ENCODE results near the gene PLD3. TPM values are rescaled to one million over a fixed set of nuclear protein-coding genes. Genes with fewer than 3 reads are reported as not detected.
"Not testable (repeated sequence)": the region's sequence is repeated elsewhere in the genome, so short reads cannot be mapped to it uniquely, and the experiment has no call there.

The PLD3 gene
- total RNA-seq, 4 donors from 2014 or later, result 237 to 302 (median 266) TPM

DNA sequence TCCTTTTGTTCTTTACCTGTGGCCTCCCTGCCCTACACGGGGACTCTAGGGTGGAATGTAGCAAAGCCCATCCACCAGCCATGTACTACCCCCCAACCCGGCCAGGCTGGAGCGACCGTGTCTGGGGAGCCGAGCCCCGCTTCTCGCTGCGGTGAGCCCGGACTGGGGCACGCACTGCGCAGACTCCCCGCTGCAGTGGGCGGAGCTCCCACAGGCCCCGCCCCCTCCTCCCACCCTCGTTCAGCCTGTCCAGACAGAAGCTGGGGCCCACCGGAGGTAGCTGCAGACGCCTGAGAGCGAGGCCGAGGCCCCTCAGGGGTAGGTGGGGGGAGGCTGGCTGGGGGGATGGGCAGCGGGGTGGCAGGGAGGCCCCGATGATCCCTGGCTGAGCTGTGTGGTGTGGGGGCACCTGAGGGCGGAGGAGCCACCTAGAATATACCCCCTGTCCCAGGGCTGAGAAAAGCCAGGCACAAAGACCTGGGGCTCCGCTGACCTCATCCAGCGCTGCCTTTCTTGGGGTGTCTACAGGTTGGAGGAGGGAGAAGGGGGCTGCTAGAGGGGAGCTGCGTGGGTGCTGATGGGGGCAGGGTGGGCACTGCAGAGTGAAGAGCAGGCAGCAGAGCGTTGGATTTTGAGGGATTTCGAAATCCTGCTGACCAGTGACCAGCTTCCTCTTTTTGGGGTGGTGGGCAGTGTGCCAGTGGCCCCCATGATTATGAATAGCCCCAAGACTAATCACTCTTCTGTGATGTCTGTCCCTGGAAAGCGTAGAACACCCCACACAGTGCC, 17.3 kb downstream of the PLD3 start:
- Histone ChIP-seq H3K27me3 (no peaks in the 10 kb centered on the region), H3K27ac (peak overlapping the region in 3 of 4 donors; percentile 34 to 59 (median 57)), H3K4me1 (peaks cover 0 to 26% (median 4%) of the 10 kb centered on the region in 3 donors), H3K36me3 (peaks cover 0 to 45% of the 10 kb centered on the region in 2 donors), H3K9me3 (no peaks in the 10 kb centered on the region), H3K4me3 (peak overlapping the region; percentile 31 to 49)
- TF ChIP-seq, protein P1, sequence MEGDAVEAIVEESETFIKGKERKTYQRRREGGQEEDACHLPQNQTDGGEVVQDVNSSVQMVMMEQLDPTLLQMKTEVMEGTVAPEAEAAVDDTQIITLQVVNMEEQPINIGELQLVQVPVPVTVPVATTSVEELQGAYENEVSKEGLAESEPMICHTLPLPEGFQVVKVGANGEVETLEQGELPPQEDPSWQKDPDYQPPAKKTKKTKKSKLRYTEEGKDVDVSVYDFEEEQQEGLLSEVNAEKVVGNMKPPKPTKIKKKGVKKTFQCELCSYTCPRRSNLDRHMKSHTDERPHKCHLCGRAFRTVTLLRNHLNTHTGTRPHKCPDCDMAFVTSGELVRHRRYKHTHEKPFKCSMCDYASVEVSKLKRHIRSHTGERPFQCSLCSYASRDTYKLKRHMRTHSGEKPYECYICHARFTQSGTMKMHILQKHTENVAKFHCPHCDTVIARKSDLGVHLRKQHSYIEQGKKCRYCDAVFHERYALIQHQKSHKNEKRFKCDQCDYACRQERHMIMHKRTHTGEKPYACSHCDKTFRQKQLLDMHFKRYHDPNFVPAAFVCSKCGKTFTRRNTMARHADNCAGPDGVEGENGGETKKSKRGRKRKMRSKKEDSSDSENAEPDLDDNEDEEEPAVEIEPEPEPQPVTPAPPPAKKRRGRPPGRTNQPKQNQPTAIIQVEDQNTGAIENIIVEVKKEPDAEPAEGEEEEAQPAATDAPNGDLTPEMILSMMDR (IDR thresholded peaks at IDR 0.05), result no peak
- TF ChIP-seq EP300 (IDR thresholded peaks at IDR 0.05) (no peak), POLR2A (IDR thresholded peaks at IDR 0.05) (peak in 1 of 2 donors; percentile 22)
- 31 to 40% methylated on average over 1 to 5 of the region's 28 CpGs for WGBS, 2 donors (ENCODE audit: low coverage in 1 of 2)
- ATAC-seq, result peak; percentile 84

DNA sequence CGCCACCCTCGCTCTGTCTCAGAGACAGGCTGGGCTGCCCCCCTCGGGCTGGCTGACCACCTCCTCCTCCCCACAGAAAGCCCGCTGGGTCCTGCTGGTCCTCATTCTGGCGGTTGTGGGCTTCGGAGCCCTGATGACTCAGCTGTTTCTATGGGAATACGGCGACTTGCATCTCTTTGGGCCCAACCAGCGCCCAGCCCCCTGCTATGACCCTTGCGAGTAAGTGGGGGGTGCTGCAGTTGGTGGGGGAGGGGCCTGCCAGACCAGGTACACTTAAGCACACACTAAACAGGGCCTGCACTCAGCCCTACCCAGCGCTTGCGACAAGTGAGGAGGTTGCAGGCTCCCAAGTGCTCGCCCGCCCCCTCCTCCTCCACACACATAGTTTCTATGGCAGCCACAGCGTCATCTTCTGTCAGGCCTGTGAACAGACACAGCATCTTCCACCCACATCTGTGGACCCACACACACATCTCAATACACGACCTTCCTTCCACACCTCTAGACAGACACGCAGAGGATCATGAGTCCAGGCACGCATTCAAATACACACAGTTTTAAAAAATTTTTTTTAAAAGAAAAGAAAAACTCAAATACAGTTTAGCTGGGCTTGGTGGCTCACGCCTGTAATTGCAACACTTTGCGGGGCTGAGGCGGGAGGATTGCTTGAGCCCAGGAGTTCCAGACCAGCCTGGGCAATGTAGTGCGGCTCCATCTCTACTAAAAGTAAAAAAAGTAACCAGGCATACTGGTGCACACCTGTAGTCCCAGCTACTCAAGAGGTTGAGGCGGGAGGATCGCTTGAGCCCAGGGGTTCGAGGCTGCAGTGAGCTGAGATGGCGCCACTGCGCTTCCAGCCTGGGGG, 18.4 kb downstream of the PLD3 start:
- no peak for ATAC-seq
- H3K27ac ChIP-seq, result no peak overlapping the region

DNA sequence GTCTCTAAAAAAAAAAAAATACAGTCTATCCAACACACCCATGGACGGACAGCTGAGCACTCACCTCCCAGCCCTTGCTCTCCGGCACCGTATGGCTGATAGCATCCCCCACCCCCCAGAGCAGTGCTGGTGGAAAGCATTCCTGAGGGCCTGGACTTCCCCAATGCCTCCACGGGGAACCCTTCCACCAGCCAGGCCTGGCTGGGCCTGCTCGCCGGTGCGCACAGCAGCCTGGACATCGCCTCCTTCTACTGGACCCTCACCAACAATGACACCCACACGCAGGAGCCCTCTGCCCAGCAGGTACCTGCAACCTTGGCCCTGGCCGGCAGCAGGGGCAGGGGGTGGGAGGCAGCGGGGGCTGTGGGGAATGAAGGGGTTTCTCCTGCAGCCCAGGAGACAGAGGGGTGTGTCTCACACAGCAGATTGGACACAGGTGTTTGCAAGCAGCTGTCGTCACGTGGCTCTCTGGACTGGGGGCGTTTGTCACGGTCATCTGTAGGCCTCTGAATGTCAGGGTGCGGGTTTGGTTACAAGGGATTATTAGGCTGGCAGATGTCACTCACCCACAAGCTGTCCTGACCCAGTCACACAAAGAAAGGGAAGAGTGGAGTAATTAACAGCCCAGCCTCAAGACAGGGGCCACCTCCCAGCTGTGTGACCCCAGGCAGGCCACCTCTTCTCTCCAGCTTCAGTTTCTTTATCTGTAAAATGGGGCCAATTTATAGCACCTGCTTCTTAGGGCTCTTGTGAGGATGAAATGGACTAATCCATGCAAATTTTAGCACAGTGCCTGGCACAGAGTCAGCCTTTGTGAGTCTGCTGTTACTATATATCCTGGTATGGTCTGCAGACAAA, 19.3 kb downstream of the PLD3 start:
- no CpG with 5 or more reads among the region's 16 CpGs for WGBS, 2 donors (ENCODE audit: low coverage in 1 of 2)
- Histone ChIP-seq H3K27me3 (no peaks in the 10 kb centered on the region), H3K4me1 (peaks cover 0 to 26% (median 4%) of the 10 kb centered on the region in 3 donors), H3K36me3 (peaks cover 0 to 65% of the 10 kb centered on the region in 2 donors), H3K4me3 (no peak overlapping the region), H3K27ac (no peak overlapping the region), H3K9me3 (no peaks in the 10 kb centered on the region)
- ATAC-seq, result no peak
- TF ChIP-seq POLR2AphosphoS5 (IDR thresholded peaks at IDR 0.05) (no peak), EP300 (IDR thresholded peaks at IDR 0.05) (no peak), POLR2A (IDR thresholded peaks at IDR 0.05) (no peak)
- TF ChIP-seq, protein P1 (IDR thresholded peaks at IDR 0.05), result no peak

More for the DNA sequence above, 18.4 kb downstream of the PLD3 start:
- H3K9me3 ChIP-seq, result no peaks in the 10 kb centered on the region
- H3K27me3 ChIP-seq, result no peaks in the 10 kb centered on the region
- peak overlapping the region in 1 of 2 donors; percentile 49 for H3K4me3 ChIP-seq
- TF ChIP-seq EP300 (IDR thresholded peaks at IDR 0.05) (no peak), POLR2A (IDR thresholded peaks at IDR 0.05) (no peak), POLR2AphosphoS5 (IDR thresholded peaks at IDR 0.05) (no peak)
- TF ChIP-seq, protein P1 (IDR thresholded peaks at IDR 0.05), result no peak
- peaks cover 0 to 26% (median 4%) of the 10 kb centered on the region in 3 donors for H3K4me1 ChIP-seq
- WGBS, 2 donors (ENCODE audit: low coverage in 1 of 2), result 20 to 78% methylated on average over 1 to 13 of the region's 27 CpGs
- peaks cover 0 to 56% of the 10 kb centered on the region in 2 donors for H3K36me3 ChIP-seq

GRCh38 chr19:40369797-40370196, 21.3 kb downstream of the PLD3 start:
- no peaks in the 10 kb centered on the region for H3K27me3 ChIP-seq
- H3K4me1 ChIP-seq, result peaks cover 0 to 25% (median 4%) of the 10 kb centered on the region in 3 donors
- ATAC-seq, result no peak
- H3K36me3 ChIP-seq, result peaks cover 0 to 85% of the 10 kb centered on the region in 2 donors
- no peak overlapping the region for H3K27ac ChIP-seq
- TF ChIP-seq EP300 (IDR thresholded peaks at IDR 0.05) (no peak), POLR2A (IDR thresholded peaks at IDR 0.05) (no peak), POLR2AphosphoS5 (IDR thresholded peaks at IDR 0.05) (no peak)
- TF ChIP-seq, protein P1 (IDR thresholded peaks at IDR 0.05), result no peak
- WGBS, 2 donors (ENCODE audit: low coverage in 1 of 2), result no CpG with 5 or more reads among the region's 12 CpGs
- H3K9me3 ChIP-seq, result no peaks in the 10 kb centered on the region
- H3K4me3 ChIP-seq, result no peak overlapping the region

DNA sequence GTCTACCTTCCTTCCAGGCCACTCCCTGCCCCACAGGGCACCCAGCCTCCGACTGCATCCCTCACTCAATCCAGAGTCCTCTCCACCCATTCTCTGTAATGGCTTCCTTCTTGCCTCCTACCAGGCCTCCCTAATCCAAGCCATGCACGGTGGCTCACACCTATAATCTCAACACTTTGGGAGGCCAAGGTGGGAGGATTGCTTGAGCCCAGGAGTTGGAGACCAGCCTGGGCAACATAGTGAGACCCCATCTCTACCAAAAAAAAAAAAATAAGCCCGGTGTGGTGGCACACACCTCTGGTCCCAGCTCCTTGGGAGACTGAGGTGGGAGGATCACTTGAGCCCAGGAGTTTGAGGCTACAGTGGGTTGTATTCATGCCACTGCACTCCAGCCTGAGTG, 21.8 kb downstream of the PLD3 start:
- H3K9me3 ChIP-seq, ATAC-seq, H3K4me3 ChIP-seq, H3K27ac ChIP-seq, H3K27me3 ChIP-seq: not testable (repeated sequence)
- Histone ChIP-seq H3K4me1 (peaks cover 0 to 20% (median 4%) of the 10 kb centered on the region in 3 donors), H3K36me3 (peaks cover 0 to 89% of the 10 kb centered on the region in 2 donors)
- no CpG with 5 or more reads among the region's 3 CpGs for WGBS, 2 donors (ENCODE audit: low coverage in 1 of 2)
